ENCODE data around the gene BPIFA2.

Gene BPIFA2

GRCh38 chr20:33191484-33191883, 23.5 kb downstream of the BPIFA2 start:
- TF ChIP-seq, protein P1, sequence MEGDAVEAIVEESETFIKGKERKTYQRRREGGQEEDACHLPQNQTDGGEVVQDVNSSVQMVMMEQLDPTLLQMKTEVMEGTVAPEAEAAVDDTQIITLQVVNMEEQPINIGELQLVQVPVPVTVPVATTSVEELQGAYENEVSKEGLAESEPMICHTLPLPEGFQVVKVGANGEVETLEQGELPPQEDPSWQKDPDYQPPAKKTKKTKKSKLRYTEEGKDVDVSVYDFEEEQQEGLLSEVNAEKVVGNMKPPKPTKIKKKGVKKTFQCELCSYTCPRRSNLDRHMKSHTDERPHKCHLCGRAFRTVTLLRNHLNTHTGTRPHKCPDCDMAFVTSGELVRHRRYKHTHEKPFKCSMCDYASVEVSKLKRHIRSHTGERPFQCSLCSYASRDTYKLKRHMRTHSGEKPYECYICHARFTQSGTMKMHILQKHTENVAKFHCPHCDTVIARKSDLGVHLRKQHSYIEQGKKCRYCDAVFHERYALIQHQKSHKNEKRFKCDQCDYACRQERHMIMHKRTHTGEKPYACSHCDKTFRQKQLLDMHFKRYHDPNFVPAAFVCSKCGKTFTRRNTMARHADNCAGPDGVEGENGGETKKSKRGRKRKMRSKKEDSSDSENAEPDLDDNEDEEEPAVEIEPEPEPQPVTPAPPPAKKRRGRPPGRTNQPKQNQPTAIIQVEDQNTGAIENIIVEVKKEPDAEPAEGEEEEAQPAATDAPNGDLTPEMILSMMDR (IDR thresholded peaks at IDR 0.05): no peak

- TF ChIP-seq, protein P1 (IDR thresholded peaks at IDR 0.05): no peak
These were observed 24.0 kb downstream of the BPIFA2 start for GRCh38 chr20:33191955-33192354.

DNA sequence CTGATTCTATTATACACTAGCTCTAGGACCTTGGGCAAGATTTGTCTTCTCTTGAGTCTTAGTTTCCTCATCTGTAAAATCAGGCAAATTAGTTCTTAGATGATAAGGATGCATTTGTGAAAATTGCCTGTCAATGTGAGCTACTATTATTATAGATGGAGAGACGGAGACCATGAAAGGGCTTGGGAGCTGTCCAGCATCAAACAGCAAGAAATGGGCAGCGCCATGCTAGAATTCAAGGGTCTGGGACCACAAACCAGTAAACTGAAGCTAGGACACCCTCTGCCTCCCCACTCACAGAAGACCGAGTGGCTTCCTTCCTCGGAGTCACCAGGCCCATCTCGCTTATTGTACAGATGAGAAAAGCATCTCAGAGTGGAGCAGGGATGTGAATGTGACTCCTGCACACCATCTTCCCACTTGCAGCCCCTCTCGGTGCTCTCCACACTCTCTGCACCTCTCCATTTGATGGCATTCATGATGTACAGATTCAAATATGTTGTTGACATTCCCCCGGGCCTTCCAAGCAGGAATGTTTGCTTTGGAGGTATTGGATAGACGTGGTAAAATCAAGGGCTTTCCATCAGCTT, 25.0 kb downstream of the BPIFA2 start:
- TF ChIP-seq, protein P1 (IDR thresholded peaks at IDR 0.05): no peak

- TF ChIP-seq, protein P1 (IDR thresholded peaks at IDR 0.05): no peak
These were observed 31.1 kb downstream of the BPIFA2 start for GRCh38 chr20:33199026-33199425.

DNA sequence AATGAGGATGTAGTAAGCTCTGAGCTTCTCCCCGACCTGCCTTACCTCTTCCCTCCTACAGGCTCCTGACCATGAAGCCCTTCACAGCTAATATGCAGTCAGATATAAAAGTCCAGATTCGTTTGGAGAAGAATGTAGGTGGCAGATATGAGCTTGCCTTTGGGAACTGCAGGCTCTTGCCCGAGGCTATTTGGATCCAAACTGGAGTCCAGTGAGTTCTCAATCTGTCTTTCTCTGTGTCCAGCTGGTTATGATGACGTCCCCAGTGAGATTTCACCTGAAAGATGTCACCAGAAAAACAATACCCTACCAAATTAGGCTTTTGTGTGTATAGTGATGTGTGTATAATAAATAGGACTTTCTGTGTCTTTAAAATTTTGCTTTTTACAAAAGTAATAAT, 34.5 kb downstream of the BPIFA2 start:
- TF ChIP-seq, protein P1 (IDR thresholded peaks at IDR 0.05): no peak

DNA sequence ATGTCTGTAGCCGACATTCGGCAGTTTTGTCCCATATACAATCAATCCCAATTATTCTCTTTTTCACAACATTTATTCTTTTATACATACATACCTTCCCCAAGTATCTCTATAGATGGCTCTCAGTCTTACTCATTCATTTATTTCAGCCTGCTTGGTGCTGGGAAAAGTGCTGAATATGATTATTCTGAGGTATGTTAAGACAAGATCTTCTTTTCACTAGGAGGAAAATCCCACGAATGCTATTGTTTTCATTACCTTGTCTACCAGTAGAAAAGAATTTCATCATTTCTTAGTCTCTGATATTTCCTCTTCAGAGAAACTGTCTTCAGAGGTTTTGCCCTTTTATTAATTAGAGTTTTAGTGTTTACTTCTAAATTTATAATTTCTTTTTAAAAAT, 35.5 kb downstream of the BPIFA2 start:
- TF ChIP-seq, protein P1 (IDR thresholded peaks at IDR 0.05): no peak

- TF ChIP-seq, protein P1 (IDR thresholded peaks at IDR 0.05): no peak
These were observed 41.8 kb downstream of the BPIFA2 start for GRCh38 chr20:33209789-33210188.

DNA sequence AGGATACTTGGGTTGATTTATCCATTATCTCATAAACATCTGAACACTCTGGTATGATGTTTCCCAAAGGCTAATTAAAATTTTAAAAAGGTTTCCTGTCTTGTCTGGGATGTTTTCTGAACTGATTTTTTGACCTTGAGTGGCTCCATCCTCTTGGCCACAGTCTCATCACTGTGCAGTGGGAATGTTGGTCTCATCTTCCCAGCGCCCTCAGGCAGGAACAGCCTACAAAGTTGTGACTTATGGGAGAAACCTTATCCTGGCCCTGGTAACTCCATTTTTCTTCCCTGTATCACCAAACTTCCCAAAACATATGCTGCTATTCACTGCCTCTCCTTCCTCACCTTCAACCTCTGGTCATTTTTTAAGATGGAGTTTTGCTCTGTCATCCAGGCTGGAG, 42.4 kb downstream of the BPIFA2 start:
- TF ChIP-seq, protein P1 (IDR thresholded peaks at IDR 0.05): no peak

Measured in LNCAP (cell line).